Keratinocyte (primary cell): Measurements from ENCODE around the gene DPH5.
"Not testable (repeated sequence)": the region's sequence is repeated elsewhere in the genome, so short reads cannot be mapped to it uniquely, and the experiment has no call there.

Experiments used
- EZH2 ChIP-seq: IDR thresholded peaks from one replicate; pipeline ENCODE4 v1.6.1; 2012; ENCODE audit warnings: inconsistent platforms, mild to moderate bottlenecking, low read length, moderate library complexity
- TF ChIP-seq, protein P1 (sequence below), 3 experiments: IDR thresholded peaks in 1 of 3; conservative IDR thresholded peaks in 1 of 3; optimal IDR thresholded peaks in 1 of 3; 2 replicates in 2 of 3; 3 replicates in 1 of 3; pipeline versions ENCODE3 to v1.5.1; 2011; ENCODE audit warnings: low read length in 3 of 3, mild to moderate bottlenecking in 3 of 3, moderate library complexity in 2 of 3, control low read depth in 1 of 3, inconsistent platforms in 1 of 3; ENCODE audit not compliant: insufficient read depth in 2 of 3; ENCODE audit errors: extremely low read depth in 1 of 3

DNA sequence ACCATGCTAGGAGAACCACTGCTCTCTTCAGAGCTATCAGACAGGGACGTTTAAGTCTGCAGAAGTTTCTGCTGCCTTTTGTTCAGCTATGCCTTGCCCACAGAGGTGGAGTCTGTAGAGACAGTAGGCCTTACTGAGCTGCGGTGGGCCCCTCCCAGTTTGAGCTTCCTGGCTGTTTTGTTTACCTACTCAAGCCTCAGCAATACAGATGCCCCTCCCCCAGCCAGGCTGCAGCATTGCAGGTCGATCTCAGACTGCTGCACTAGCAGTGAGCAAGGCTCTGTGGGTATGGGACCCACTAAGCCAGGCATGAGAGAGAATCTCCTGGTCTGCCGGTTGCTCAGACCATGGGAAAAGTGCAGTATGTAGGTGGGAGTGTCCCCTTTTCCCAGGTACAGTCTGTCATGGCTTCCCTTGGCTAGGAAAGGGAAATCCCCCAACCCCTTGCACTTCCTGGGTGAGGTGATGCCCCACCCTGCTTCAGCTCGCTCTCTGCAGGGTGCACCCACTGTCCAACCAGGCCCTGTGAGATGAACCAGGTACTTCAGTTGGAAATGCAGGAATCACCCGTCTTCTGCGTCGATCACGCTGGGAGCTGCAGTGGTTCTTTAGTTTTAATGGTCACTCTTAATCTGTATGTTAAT lies 75.9 kb downstream of the DPH5 start:
- TF ChIP-seq, protein P1, sequence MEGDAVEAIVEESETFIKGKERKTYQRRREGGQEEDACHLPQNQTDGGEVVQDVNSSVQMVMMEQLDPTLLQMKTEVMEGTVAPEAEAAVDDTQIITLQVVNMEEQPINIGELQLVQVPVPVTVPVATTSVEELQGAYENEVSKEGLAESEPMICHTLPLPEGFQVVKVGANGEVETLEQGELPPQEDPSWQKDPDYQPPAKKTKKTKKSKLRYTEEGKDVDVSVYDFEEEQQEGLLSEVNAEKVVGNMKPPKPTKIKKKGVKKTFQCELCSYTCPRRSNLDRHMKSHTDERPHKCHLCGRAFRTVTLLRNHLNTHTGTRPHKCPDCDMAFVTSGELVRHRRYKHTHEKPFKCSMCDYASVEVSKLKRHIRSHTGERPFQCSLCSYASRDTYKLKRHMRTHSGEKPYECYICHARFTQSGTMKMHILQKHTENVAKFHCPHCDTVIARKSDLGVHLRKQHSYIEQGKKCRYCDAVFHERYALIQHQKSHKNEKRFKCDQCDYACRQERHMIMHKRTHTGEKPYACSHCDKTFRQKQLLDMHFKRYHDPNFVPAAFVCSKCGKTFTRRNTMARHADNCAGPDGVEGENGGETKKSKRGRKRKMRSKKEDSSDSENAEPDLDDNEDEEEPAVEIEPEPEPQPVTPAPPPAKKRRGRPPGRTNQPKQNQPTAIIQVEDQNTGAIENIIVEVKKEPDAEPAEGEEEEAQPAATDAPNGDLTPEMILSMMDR (optimal IDR thresholded peaks at IDR 0.05 in 1 of 3, IDR thresholded peaks at IDR 0.05 in 1 of 3, conservative IDR thresholded peaks at IDR 0.05 in 1 of 3; ENCODE audit: extremely low read depth in 1 of 3, insufficient read depth in 2 of 3, low read length in 3 of 3): not testable (repeated sequence)
- not testable (repeated sequence) for TF ChIP-seq EZH2
